OCI-LY7 (cell line): ENCODE measurements around the gene LHX4.

Experiments
- EZH2phosphoT487 ChIP-seq: fragments of 200-600 bp; sonication (generic); IDR thresholded peaks from 2 replicates; pipeline ENCODE4 v1.6.1; 2018; ENCODE audit warnings: low read depth, borderline replicate concordance, mild to moderate bottlenecking, mixed run types, antibody characterized with exemption, low read length, moderate library complexity, mixed read lengths
- TF ChIP-seq, protein P1 (sequence below): fragments of 200-600 bp; sonication (generic); conservative IDR thresholded peaks from 2 replicates; pipeline ENCODE4 v1.5.1; 2014; ENCODE audit warnings: mild to moderate bottlenecking, antibody characterized with exemption, low read length, moderate library complexity, mixed read lengths

DNA sequence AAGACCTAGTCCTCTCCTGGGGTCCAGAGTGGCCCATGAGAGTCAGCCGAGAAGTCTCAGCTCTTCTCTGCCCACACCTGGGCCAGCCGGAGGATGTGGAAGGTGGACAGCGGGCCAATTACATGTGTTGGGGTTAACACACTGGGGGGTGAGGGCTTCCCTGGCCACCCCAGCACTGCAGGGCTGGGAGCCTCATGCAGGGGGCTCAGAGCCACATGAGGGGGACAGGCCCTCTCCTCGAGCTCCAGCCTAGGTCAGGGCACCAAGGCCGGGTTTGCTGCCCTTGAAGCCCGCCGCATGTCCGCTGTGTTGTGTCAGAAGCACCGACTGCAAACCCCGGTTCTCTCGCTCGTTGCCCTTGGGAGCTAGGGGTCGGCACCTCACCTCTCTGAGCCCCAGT is 30.5 kb downstream of the LHX4 start:
- TF ChIP-seq, protein P1, sequence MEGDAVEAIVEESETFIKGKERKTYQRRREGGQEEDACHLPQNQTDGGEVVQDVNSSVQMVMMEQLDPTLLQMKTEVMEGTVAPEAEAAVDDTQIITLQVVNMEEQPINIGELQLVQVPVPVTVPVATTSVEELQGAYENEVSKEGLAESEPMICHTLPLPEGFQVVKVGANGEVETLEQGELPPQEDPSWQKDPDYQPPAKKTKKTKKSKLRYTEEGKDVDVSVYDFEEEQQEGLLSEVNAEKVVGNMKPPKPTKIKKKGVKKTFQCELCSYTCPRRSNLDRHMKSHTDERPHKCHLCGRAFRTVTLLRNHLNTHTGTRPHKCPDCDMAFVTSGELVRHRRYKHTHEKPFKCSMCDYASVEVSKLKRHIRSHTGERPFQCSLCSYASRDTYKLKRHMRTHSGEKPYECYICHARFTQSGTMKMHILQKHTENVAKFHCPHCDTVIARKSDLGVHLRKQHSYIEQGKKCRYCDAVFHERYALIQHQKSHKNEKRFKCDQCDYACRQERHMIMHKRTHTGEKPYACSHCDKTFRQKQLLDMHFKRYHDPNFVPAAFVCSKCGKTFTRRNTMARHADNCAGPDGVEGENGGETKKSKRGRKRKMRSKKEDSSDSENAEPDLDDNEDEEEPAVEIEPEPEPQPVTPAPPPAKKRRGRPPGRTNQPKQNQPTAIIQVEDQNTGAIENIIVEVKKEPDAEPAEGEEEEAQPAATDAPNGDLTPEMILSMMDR, result no peak
- TF ChIP-seq EZH2phosphoT487, result no peak
